ENCODE results near the gene SPTBN4. TPM values are rescaled to one million over a fixed set of nuclear protein-coding genes. Genes with fewer than 3 reads are reported as not detected.

SPTBN4 gene
- total RNA-seq, 2 donors from 2014 or later: 0.79 to 2.0 TPM

DNA sequence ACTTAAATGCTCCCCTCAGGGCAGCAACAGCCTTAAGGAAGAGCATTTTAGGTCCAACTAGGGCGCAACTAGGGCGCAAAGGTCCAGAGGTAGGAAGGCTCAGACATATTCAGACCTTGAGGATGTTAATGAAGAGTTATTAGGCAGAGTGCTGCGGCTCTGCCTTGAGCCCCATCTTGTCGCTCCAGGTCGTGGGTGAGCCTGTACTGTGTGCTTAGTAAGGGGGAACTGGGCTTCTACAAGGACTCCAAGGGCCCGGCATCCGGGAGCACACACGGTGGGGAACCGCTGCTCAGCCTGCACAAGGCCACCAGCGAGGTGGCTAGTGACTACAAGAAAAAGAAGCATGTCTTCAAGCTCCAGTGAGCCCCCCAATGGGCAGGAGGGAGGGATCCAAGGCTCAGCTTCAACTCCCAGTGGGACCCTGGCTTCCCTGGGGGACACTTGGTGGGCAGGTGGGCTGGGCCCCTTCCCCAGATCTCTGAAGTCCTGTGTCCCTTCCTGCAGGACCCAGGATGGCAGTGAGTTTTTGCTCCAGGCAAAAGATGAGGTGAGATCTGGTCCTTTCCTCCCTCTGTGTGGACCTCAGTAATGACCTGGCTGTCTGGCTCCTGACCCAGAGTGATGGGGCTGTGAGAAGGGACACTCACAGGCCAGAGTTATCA is 105.2 kb downstream of the SPTBN4 start:
- Mint-ChIP-seq H3K9me3 (peaks cover 3% of the 10 kb centered on the region), H3K4me3 (no peak overlapping the region), H3K4me1 (peaks cover 7% of the 10 kb centered on the region), H3K27ac (no peak overlapping the region), H3K36me3 (ENCODE audit: low read depth) (no peaks in the 10 kb centered on the region), H3K27me3 (ENCODE audit: insufficient read depth) (peaks cover 51% of the 10 kb centered on the region)
- H3K36me3 ChIP-seq (ENCODE audit: control insufficient read depth, insufficient read depth, low read length): no peaks in the 10 kb centered on the region
- no peak for DNase-seq
- WGBS, 2 experiments (ENCODE audit: insufficient coverage in 1 of 2, insufficient read length in 1 of 2): 82 to 84% methylated on average over 10 of the region's 10 CpGs
- H3K4me1 ChIP-seq (ENCODE audit: control insufficient read depth, insufficient read depth, low read length): no peaks in the 10 kb centered on the region
- TF ChIP-seq, protein P1, sequence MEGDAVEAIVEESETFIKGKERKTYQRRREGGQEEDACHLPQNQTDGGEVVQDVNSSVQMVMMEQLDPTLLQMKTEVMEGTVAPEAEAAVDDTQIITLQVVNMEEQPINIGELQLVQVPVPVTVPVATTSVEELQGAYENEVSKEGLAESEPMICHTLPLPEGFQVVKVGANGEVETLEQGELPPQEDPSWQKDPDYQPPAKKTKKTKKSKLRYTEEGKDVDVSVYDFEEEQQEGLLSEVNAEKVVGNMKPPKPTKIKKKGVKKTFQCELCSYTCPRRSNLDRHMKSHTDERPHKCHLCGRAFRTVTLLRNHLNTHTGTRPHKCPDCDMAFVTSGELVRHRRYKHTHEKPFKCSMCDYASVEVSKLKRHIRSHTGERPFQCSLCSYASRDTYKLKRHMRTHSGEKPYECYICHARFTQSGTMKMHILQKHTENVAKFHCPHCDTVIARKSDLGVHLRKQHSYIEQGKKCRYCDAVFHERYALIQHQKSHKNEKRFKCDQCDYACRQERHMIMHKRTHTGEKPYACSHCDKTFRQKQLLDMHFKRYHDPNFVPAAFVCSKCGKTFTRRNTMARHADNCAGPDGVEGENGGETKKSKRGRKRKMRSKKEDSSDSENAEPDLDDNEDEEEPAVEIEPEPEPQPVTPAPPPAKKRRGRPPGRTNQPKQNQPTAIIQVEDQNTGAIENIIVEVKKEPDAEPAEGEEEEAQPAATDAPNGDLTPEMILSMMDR (conservative IDR thresholded peaks at IDR 0.05): no peak
- no peak overlapping the region for H3K27ac ChIP-seq (ENCODE audit: low read depth, low read length)
- no peaks in the 10 kb centered on the region for H3K9me3 ChIP-seq (ENCODE audit: control insufficient read depth, low read length)
- H3K4me3 ChIP-seq (ENCODE audit: low read length): no peak overlapping the region
- no peak overlapping the region for H3K9ac ChIP-seq (ENCODE audit: extremely low read depth, low read length, poor library complexity, severe bottlenecking)
- H3K27me3 ChIP-seq (ENCODE audit: control insufficient read depth, insufficient read depth, low read length, poor library complexity, severe bottlenecking): peaks cover 34% of the 10 kb centered on the region

- no peaks in the 10 kb centered on the region for H3K9me3 ChIP-seq (ENCODE audit: control insufficient read depth, low read length)
- WGBS, 2 experiments (ENCODE audit: insufficient coverage in 1 of 2, insufficient read length in 1 of 2): 85 to 88% methylated on average over 7 to 18 of the region's 18 CpGs
- TF ChIP-seq, protein P1 (conservative IDR thresholded peaks at IDR 0.05): no peak
- H3K4me1 ChIP-seq (ENCODE audit: control insufficient read depth, insufficient read depth, low read length): no peaks in the 10 kb centered on the region
- DNase-seq: no peak
- no peak overlapping the region for H3K4me3 ChIP-seq (ENCODE audit: low read length)
- H3K36me3 Mint-ChIP-seq (ENCODE audit: low read depth): peaks cover 8% of the 10 kb centered on the region
- H3K27me3 ChIP-seq (ENCODE audit: control insufficient read depth, insufficient read depth, low read length, poor library complexity, severe bottlenecking): peaks cover under 1% of the 10 kb centered on the region
- H3K9ac ChIP-seq (ENCODE audit: extremely low read depth, low read length, poor library complexity, severe bottlenecking): no peak overlapping the region
- peak overlapping the region; percentile 78 for H3K4me3 Mint-ChIP-seq
- H3K9me3 Mint-ChIP-seq: peaks cover 3% of the 10 kb centered on the region
- H3K27me3 Mint-ChIP-seq (ENCODE audit: insufficient read depth): peaks cover 18% of the 10 kb centered on the region
- peaks cover 15% of the 10 kb centered on the region for H3K36me3 ChIP-seq (ENCODE audit: control insufficient read depth, insufficient read depth, low read length)
- H3K27ac Mint-ChIP-seq: no peak overlapping the region
- no peak overlapping the region for H3K27ac ChIP-seq (ENCODE audit: low read depth, low read length)
- H3K4me1 Mint-ChIP-seq: peaks cover 5% of the 10 kb centered on the region
Measured at GRCh38 chr19:40575326-40575725, 108.5 kb downstream of the SPTBN4 start.

DNA sequence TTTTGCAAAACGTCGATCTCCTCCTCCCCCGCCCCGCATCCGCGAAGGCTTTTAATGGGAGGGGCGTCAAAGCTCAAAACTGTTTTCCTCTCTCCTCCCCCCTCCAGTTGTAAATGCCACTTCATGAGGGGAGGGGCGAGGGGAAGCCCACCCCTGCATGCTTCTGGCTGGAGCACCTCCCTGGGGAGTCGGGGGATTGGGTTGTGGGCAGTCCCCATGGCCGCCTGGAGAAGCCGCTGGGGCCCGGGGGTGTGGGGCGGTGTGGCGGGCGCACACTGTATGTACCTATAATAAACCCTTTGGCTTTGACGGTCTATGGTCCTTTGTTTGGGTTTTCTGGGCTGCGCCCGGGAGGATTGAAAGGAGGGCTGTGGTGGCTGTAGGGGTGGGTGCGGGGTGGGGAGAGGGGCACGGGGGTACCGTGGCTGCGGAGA is 109.4 kb downstream of the SPTBN4 start:
- H3K9me3 ChIP-seq (ENCODE audit: control insufficient read depth, low read length): no peaks in the 10 kb centered on the region
- DNase-seq: peak; percentile 76
- no peak overlapping the region for H3K27ac ChIP-seq (ENCODE audit: low read depth, low read length)
- no peak overlapping the region for H3K27ac Mint-ChIP-seq
- no peaks in the 10 kb centered on the region for H3K4me1 ChIP-seq (ENCODE audit: control insufficient read depth, insufficient read depth, low read length)
- TF ChIP-seq, protein P1 (conservative IDR thresholded peaks at IDR 0.05): no peak
- H3K36me3 Mint-ChIP-seq (ENCODE audit: low read depth): peaks cover 16% of the 10 kb centered on the region
- no peaks in the 10 kb centered on the region for H3K9me3 Mint-ChIP-seq
- peak overlapping the region; percentile 92 for H3K4me3 ChIP-seq (ENCODE audit: low read length)
- H3K4me1 Mint-ChIP-seq: peaks cover 3% of the 10 kb centered on the region
- H3K27me3 ChIP-seq (ENCODE audit: control insufficient read depth, insufficient read depth, low read length, poor library complexity, severe bottlenecking): no peaks in the 10 kb centered on the region
- H3K27me3 Mint-ChIP-seq (ENCODE audit: insufficient read depth): peaks cover 15% of the 10 kb centered on the region
- H3K36me3 ChIP-seq (ENCODE audit: control insufficient read depth, insufficient read depth, low read length): peaks cover 22% of the 10 kb centered on the region
- 0 to 11% methylated on average over 1 to 21 of the region's 22 CpGs for WGBS, 2 experiments (ENCODE audit: insufficient coverage in 1 of 2, insufficient read length in 1 of 2)
- H3K9ac ChIP-seq (ENCODE audit: extremely low read depth, low read length, poor library complexity, severe bottlenecking): peak overlapping the region; percentile 64
- H3K4me3 Mint-ChIP-seq: peak overlapping the region; percentile 78

Data from endodermal cell (in vitro differentiated cells).